Measurements from ENCODE around the gene HNRNPH2.

DNA sequence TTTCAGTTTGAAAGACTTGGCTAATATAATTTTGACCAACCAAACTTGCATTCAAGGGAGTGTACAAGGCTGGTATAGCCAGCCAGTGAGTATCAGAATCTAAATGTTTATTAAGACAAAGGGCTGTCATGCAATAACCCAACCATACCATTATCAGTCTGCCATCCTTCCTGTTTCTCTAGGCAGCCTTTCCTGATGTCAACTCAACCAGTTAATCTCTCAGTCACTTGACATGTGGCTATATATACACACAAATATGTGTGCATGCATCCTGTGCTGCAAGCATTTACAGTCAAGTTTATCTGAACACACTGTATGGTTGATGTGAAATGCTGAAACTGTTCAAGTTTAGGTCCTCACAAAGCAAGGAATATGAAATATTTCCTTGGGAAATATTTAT is 39.2 kb upstream of the HNRNPH2 start:
- TF ChIP-seq, protein P1, sequence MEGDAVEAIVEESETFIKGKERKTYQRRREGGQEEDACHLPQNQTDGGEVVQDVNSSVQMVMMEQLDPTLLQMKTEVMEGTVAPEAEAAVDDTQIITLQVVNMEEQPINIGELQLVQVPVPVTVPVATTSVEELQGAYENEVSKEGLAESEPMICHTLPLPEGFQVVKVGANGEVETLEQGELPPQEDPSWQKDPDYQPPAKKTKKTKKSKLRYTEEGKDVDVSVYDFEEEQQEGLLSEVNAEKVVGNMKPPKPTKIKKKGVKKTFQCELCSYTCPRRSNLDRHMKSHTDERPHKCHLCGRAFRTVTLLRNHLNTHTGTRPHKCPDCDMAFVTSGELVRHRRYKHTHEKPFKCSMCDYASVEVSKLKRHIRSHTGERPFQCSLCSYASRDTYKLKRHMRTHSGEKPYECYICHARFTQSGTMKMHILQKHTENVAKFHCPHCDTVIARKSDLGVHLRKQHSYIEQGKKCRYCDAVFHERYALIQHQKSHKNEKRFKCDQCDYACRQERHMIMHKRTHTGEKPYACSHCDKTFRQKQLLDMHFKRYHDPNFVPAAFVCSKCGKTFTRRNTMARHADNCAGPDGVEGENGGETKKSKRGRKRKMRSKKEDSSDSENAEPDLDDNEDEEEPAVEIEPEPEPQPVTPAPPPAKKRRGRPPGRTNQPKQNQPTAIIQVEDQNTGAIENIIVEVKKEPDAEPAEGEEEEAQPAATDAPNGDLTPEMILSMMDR (IDR thresholded peaks at IDR 0.05 in 4 of 5, conservative IDR thresholded peaks at IDR 0.05 in 1 of 5): no peak
- TF ChIP-seq POLR2A (IDR thresholded peaks at IDR 0.05): no peak
